PC-3 (cell line): Measurements from ENCODE around the gene AFF2. TPM values are rescaled to one million over a fixed set of nuclear protein-coding genes. Genes with fewer than 3 reads are reported as not detected.
"Not testable (repeated sequence)": the region's sequence is repeated elsewhere in the genome, so short reads cannot be mapped to it uniquely, and the experiment has no call there.

ENCODE experiments used
- ATAC-seq: fragments of 200-7000 bp; cut with Tn5 transposase; 2 replicates; pipeline ENCODE4 v1.9.1; 2020; ENCODE audit warnings: mild to moderate bottlenecking, moderate library complexity
- BruUV-seq: library from RNA; stranded (reverse); fragments of 400-500 nt; replicated peaks from 2 replicates; lab custom pipeline; 2021; lab: Mats Ljungman, UMichigan
- CTCF ChIA-PET: fragments of 300-600 bp; sonication (Branson Sonifier 250); formaldehyde crosslinking; loops from one replicate; lab custom pipeline; 2022; ENCODE audit warnings: antibody characterized with exemption; lab: Charles Lee
- POLR2A ChIA-PET: fragments of 300-600 bp; sonication (Branson Sonifier 250); formaldehyde crosslinking; loops from one replicate; lab custom pipeline; 2022; ENCODE audit warnings: antibody characterized with exemption; ENCODE audit not compliant: unreplicated experiment; lab: Charles Lee
- DNase-seq: peaks from one replicate; pipeline ENCODE4 v3.0.0-alpha.2; 2015
- H2AFZ ChIP-seq: fragments of 300-600 bp; sonication (generic); 2 replicates; pipeline ENCODE4 v1.6.0; 2016; ENCODE audit warnings: antibody characterized with exemption, low read length
- H3F3A ChIP-seq: fragments of 300-600 bp; sonication (generic); one replicate; pipeline ENCODE4 v1.6.0; 2017; ENCODE audit warnings: antibody characterized with exemption, low read length, control low read depth, mild to moderate bottlenecking; ENCODE audit not compliant: unreplicated experiment
- H3K27ac ChIP-seq: fragments of 300-600 bp; sonication (generic); 2 replicates; pipeline ENCODE4 v1.5.1; 2016; ENCODE audit warnings: mild to moderate bottlenecking, low read length
- H3K27me3 ChIP-seq: fragments of 300-600 bp; sonication (generic); 2 replicates; pipeline ENCODE4 v1.6.1; 2016; ENCODE audit warnings: low read length, mixed read lengths
- H3K36me3 ChIP-seq: fragments of 300-600 bp; sonication (generic); 2 replicates; pipeline ENCODE4 v1.6.1; 2016; ENCODE audit warnings: low read depth, mixed run types, low read length, mixed read lengths
- H3K4me1 ChIP-seq: fragments of 300-600 bp; sonication (generic); 2 replicates; pipeline ENCODE4 v1.5.1; 2016; ENCODE audit warnings: low read length; ENCODE audit not compliant: insufficient read depth
- H3K4me2 ChIP-seq: fragments of 300-600 bp; sonication (generic); 2 replicates; pipeline ENCODE4 v1.6.0; 2016; ENCODE audit warnings: low read length
- H3K4me3 ChIP-seq: fragments of 300-600 bp; sonication (generic); 2 replicates; pipeline ENCODE4 v1.5.1; 2016; ENCODE audit warnings: mild to moderate bottlenecking, low read length, mixed read lengths
- H3K79me2 ChIP-seq: fragments of 300-600 bp; sonication (generic); 2 replicates; pipeline ENCODE4 v1.6.1; 2017; ENCODE audit warnings: low read length, mixed read lengths
- H3K9ac ChIP-seq: fragments of 300-600 bp; sonication (generic); 2 replicates; pipeline ENCODE4 v1.6.0; 2016; ENCODE audit warnings: mild to moderate bottlenecking, low read length
- H3K9me2 ChIP-seq: fragments of 300-600 bp; sonication (generic); replicated peaks from 2 replicates; pipeline ENCODE4 v1.6.1; 2016; ENCODE audit warnings: mixed run types, low read length, mixed read lengths
- H3K9me3 ChIP-seq: fragments of 300-600 bp; sonication (generic); 2 replicates; pipeline ENCODE4 v1.6.1; 2016; ENCODE audit warnings: low read length, mixed read lengths
- H4K20me1 ChIP-seq: fragments of 300-600 bp; sonication (generic); 2 replicates; pipeline ENCODE4 v1.6.1; 2016; ENCODE audit warnings: low read length, mixed read lengths
- CTCF ChIP-seq: fragments of 300-600 bp; sonication (generic); conservative IDR thresholded peaks from 2 replicates; pipeline ENCODE4 v1.5.1; 2017; ENCODE audit warnings: antibody characterized with exemption, low read depth, mild to moderate bottlenecking, low read length
- EZH2 ChIP-seq: fragments of 300-600 bp; sonication (generic); IDR thresholded peaks from one replicate; pipeline ENCODE4 v1.6.1; 2017; ENCODE audit warnings: antibody characterized with exemption, mild to moderate bottlenecking, low read length; ENCODE audit not compliant: unreplicated experiment
- EZH2phosphoT487 ChIP-seq: fragments of 300-600 bp; sonication (generic); IDR thresholded peaks from 2 replicates; pipeline ENCODE4 v1.6.1; 2018; ENCODE audit warnings: mild to moderate bottlenecking, antibody characterized with exemption, low read length, borderline replicate concordance
- intact Hi-C: fragments of 100-400 bp; cut with micrococcal nuclease; formaldehyde crosslinking; loops from 2 replicates; pipeline ENCODE4 v1.9.0; 2023
- total RNA-seq: library from RNA; depleted of rRNA; stranded (reverse); fragments of >200 nt; gene quantifications from 2 replicates; pipeline ENCODE4 v1.2.3, GENCODE V29; 2014

Gene AFF2
- total RNA-seq, 1 experiment from 2014 or later, result not detected

GRCh38 chrX:148903176-148903575 lies 402.8 kb downstream of the AFF2 start:
- Histone ChIP-seq H3K4me2 (no peak overlapping the region), H3K79me2 (no peaks in the 10 kb centered on the region), H3K9ac (no peak overlapping the region), H3K4me1 (no peaks in the 10 kb centered on the region), H3K9me3 (no peaks in the 10 kb centered on the region), H3K9me2 (no peaks in the 10 kb centered on the region), H2AFZ (no peak overlapping the region), H4K20me1 (no peaks in the 10 kb centered on the region), H3K27ac (no peak overlapping the region), H3K27me3 (no peaks in the 10 kb centered on the region), H3K36me3 (no peaks in the 10 kb centered on the region), H3F3A (no peaks in the 10 kb centered on the region), H3K4me3 (no peak overlapping the region)
- POLR2A ChIA-PET, result no interaction called here
- BruUV-seq, result no TSS peak
- intact Hi-C loops, result no loop called here
- TF ChIP-seq CTCF (no peak), EZH2 (no peak), EZH2phosphoT487 (no peak)
- CTCF ChIA-PET, result no interaction called here
- DNase-seq (no peak), ATAC-seq (no peak)

- intact Hi-C loops, result no loop called here
- Histone ChIP-seq H3K9me2 (no peaks in the 10 kb centered on the region), H4K20me1 (no peaks in the 10 kb centered on the region), H3F3A (no peaks in the 10 kb centered on the region), H3K36me3 (no peaks in the 10 kb centered on the region), H3K27ac (no peak overlapping the region), H2AFZ (no peak overlapping the region), H3K27me3 (no peaks in the 10 kb centered on the region), H3K4me3 (no peak overlapping the region), H3K4me2 (no peak overlapping the region), H3K9ac (no peak overlapping the region), H3K4me1 (no peaks in the 10 kb centered on the region), H3K9me3 (no peaks in the 10 kb centered on the region), H3K79me2 (no peaks in the 10 kb centered on the region)
- DNase-seq (no peak), ATAC-seq (no peak)
- TF ChIP-seq CTCF (no peak), EZH2 (no peak), EZH2phosphoT487 (no peak)
- BruUV-seq, result no TSS peak
- ChIA-PET CTCF (no interaction called here), POLR2A (no interaction called here)
Observed at GRCh38 chrX:148904421-148905111, 404.1 kb downstream of the AFF2 start.

- CTCF ChIA-PET, result no interaction called here
- no peaks in the 10 kb centered on the region for H3K9me2 ChIP-seq
- no peak for ATAC-seq
- no peaks in the 10 kb centered on the region for H3K27me3 ChIP-seq
- intact Hi-C loops, result no loop called here
- H4K20me1 ChIP-seq, result no peaks in the 10 kb centered on the region
- no peak overlapping the region for H3K4me3 ChIP-seq
- no peaks in the 10 kb centered on the region for H3K4me1 ChIP-seq
- POLR2A ChIA-PET, result no interaction called here
- no peak for DNase-seq
- no peak overlapping the region for H3K9ac ChIP-seq
- H3K36me3 ChIP-seq, result no peaks in the 10 kb centered on the region
- H3K9me3 ChIP-seq, result no peaks in the 10 kb centered on the region
- no peak overlapping the region for H3K27ac ChIP-seq
- TF ChIP-seq EZH2phosphoT487 (no peak), CTCF (no peak), EZH2 (no peak)
- BruUV-seq, result no TSS peak
- H3F3A ChIP-seq, result no peaks in the 10 kb centered on the region
- H3K79me2 ChIP-seq, result no peaks in the 10 kb centered on the region
- H3K4me2 ChIP-seq, result no peak overlapping the region
- no peak overlapping the region for H2AFZ ChIP-seq
Observed at GRCh38 chrX:148905400-148905799, 405.0 kb downstream of the AFF2 start.

- not testable (repeated sequence) for BruUV-seq, H3K79me2 ChIP-seq
Observed at GRCh38 chrX:148906628-148907027, 406.2 kb downstream of the AFF2 start.

More at GRCh38 chrX:148906628-148907027, 406.2 kb downstream of the AFF2 start:
- H3F3A ChIP-seq, CTCF ChIA-PET, H3K9me3 ChIP-seq, intact Hi-C loops, H3K9me2 ChIP-seq, H3K4me1 ChIP-seq, H3K27me3 ChIP-seq, H3K9ac ChIP-seq, H4K20me1 ChIP-seq, ATAC-seq, H3K36me3 ChIP-seq, H2AFZ ChIP-seq, H3K4me3 ChIP-seq, POLR2A ChIA-PET, H3K27ac ChIP-seq, H3K4me2 ChIP-seq, DNase-seq: not testable (repeated sequence)
